Measurements from ENCODE around the gene ROPN1L.

Gene ROPN1L

GRCh38 chr5:10471677-10472076, 30.0 kb downstream of the ROPN1L start:
- ChIA-PET CTCF (no interaction called here), POLR2A (no interaction called here)
- no peak for TF ChIP-seq CTCF (IDR thresholded peaks at IDR 0.05; ENCODE audit: control extremely low read depth, extremely low read depth, low read depth, missing control alignments)
- no peak for DNase-seq (ENCODE audit: extremely low spot score)

GRCh38 chr5:10474521-10475075, 32.9 kb downstream of the ROPN1L start:
- DNase-seq (ENCODE audit: extremely low spot score) = no peak
- POLR2A ChIA-PET = no interaction called here
- CTCF ChIA-PET = interaction anchor here (1.2 kb wide), 1 partner anchor 22 kb away, joined by 3 read pairs; no protein-coding TSS in a partner anchor
- no peak for TF ChIP-seq CTCF (IDR thresholded peaks at IDR 0.05; ENCODE audit: control extremely low read depth, extremely low read depth, low read depth, missing control alignments)

GRCh38 chr5:10475931-10476676, 34.4 kb downstream of the ROPN1L start:
- DNase-seq (ENCODE audit: extremely low spot score) = no peak
- ChIA-PET POLR2A (no interaction called here), CTCF (interaction anchor here (1.2 kb wide), 2 partner anchors 14 to 23 kb away, joined by 3 read pairs; no protein-coding TSS in a partner anchor)
- no peak for TF ChIP-seq CTCF (IDR thresholded peaks at IDR 0.05; ENCODE audit: control extremely low read depth, extremely low read depth, low read depth, missing control alignments)

GRCh38 chr5:10476878-10477277, 35.2 kb downstream of the ROPN1L start:
- DNase-seq (ENCODE audit: extremely low spot score) = no peak
- ChIA-PET CTCF (interaction anchor here (1.2 kb wide), 2 partner anchors 13 to 22 kb away, joined by 3 read pairs; no protein-coding TSS in a partner anchor), POLR2A (no interaction called here)
- no peak for TF ChIP-seq CTCF (IDR thresholded peaks at IDR 0.05; ENCODE audit: control extremely low read depth, extremely low read depth, low read depth, missing control alignments)

- no peak for TF ChIP-seq CTCF (IDR thresholded peaks at IDR 0.05; ENCODE audit: control extremely low read depth, extremely low read depth, low read depth, missing control alignments)
- DNase-seq (ENCODE audit: extremely low spot score) = no peak
- ChIA-PET POLR2A (no interaction called here), CTCF (interaction anchor here (1.2 to 4.5 kb wide), 3 partner anchors 9 to 25 kb away, joined by 6 to 11 read pairs (median 6); no protein-coding TSS in a partner anchor)
These were observed 36.3 kb downstream of the ROPN1L start for GRCh38 chr5:10477943-10478342.

GRCh38 chr5:10478436-10478835, 36.8 kb downstream of the ROPN1L start:
- CTCF ChIA-PET = interaction anchor here (1.2 to 4.5 kb wide), 3 partner anchors 10 to 25 kb away, joined by 6 to 11 read pairs (median 6); no protein-coding TSS in a partner anchor
- POLR2A ChIA-PET = no interaction called here
- DNase-seq (ENCODE audit: extremely low spot score) = no peak
- no peak for TF ChIP-seq CTCF (IDR thresholded peaks at IDR 0.05; ENCODE audit: control extremely low read depth, extremely low read depth, low read depth, missing control alignments)
